Gastrocnemius medialis (tissue), 4 donors: ENCODE data around the gene FCRL2. TPM values are rescaled to one million over a fixed set of nuclear protein-coding genes. Genes with fewer than 3 reads are reported as not detected.

Source experiments
- ATAC-seq, 2 donors: fragments of 150-250 bp; one replicate each; pipeline ENCODE4 v1.9.1; 2016
- DNase-seq, 2 donors: peaks; one replicate each; pipeline ENCODE4 v3.0.0-alpha.2; 2019
- H3K27ac ChIP-seq, 4 donors: fragments of 200-600 bp; sonication (generic); 1 replicate in 1 of 4; 2 replicates in 3 of 4; pipeline ENCODE4 v1.5.1; 2016 to 2018; ENCODE audit warnings: mild to moderate bottlenecking in 2 of 4, moderate library complexity in 1 of 4
- H3K27me3 ChIP-seq, 3 donors: fragments of 200-600 bp; sonication (generic) in 2 of 3; 1 replicate in 1 of 3; 2 replicates in 2 of 3; pipeline versions ENCODE4 v1.5.1 to v1.6.0; 2016 to 2019; ENCODE audit warnings: mild to moderate bottlenecking in 1 of 3, moderate library complexity in 1 of 3
- H3K36me3 ChIP-seq, 2 donors: fragments of 200-600 bp; sonication (generic) in 1 of 2; one replicate each; pipeline ENCODE4 v1.5.1; 2017 to 2018
- H3K4me1 ChIP-seq, 2 donors: fragments of 200-600 bp; sonication (generic) in 1 of 2; one replicate each; pipeline ENCODE4 v1.5.1; 2016 to 2017; ENCODE audit warnings: mild to moderate bottlenecking in 2 of 2
- H3K4me3 ChIP-seq, 4 donors: fragments of 200-600 bp; sonication (generic) in 3 of 4; 1 replicate in 1 of 4; 2 replicates in 3 of 4; pipeline ENCODE4 v1.5.1; 2016 to 2019; ENCODE audit warnings: mild to moderate bottlenecking in 2 of 4
- H3K9me3 ChIP-seq, 3 donors: fragments of 200-600 bp; sonication (generic) in 2 of 3; 1 replicate in 1 of 3; 2 replicates in 2 of 3; pipeline ENCODE4 v1.5.1; 2016 to 2019
- POLR2A ChIP-seq, 2 donors: fragments of 450-650 bp; IDR thresholded peaks; one replicate each; pipeline ENCODE4 v1.6.1; 2017; ENCODE audit warnings: antibody characterized with exemption in 2 of 2, mild to moderate bottlenecking in 2 of 2, moderate library complexity in 2 of 2
- in situ Hi-C, 4 donors: fragments of 200-750 bp; cut with MboI; loops; one replicate each; pipeline versions ENCODE4 v1.15.0 to v1.8.0; 2017; ENCODE audit warnings: low sequenced_read_pairs in 4 of 4
- intact Hi-C: fragments of 100-400 bp; cut with DNase I; formaldehyde crosslinking; loops from one replicate; pipeline ENCODE4 v1.15.1; 2023; ENCODE audit warnings: low total_unique reads
- total RNA-seq, 4 donors: library from RNA; depleted of rRNA; stranded (reverse); fragments of >200 nt; gene quantifications; one replicate each; pipeline versions ENCODE4 v1.1.0 to v1.2.3, GENCODE V29; 2016
- TF ChIP-seq, protein P1 (sequence below), 5 experiments: fragments of 450-650 bp in 3 of 5; fragments of 200-600 bp in 2 of 5; sonication (generic) in 2 of 5; IDR thresholded peaks in 4 of 5; conservative IDR thresholded peaks in 1 of 5; 1 replicate in 4 of 5; 2 replicates in 1 of 5; pipeline ENCODE4 v1.5.1; 2016 to 2019; ENCODE audit warnings: antibody characterized with exemption in 5 of 5, mild to moderate bottlenecking in 3 of 5, moderate library complexity in 3 of 5

Gene FCRL2, protein sequence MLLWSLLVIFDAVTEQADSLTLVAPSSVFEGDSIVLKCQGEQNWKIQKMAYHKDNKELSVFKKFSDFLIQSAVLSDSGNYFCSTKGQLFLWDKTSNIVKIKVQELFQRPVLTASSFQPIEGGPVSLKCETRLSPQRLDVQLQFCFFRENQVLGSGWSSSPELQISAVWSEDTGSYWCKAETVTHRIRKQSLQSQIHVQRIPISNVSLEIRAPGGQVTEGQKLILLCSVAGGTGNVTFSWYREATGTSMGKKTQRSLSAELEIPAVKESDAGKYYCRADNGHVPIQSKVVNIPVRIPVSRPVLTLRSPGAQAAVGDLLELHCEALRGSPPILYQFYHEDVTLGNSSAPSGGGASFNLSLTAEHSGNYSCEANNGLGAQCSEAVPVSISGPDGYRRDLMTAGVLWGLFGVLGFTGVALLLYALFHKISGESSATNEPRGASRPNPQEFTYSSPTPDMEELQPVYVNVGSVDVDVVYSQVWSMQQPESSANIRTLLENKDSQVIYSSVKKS
- total RNA-seq, result under 1 TPM in 1 of 4 donors, not detected in 3; 0.19 TPM

DNA sequence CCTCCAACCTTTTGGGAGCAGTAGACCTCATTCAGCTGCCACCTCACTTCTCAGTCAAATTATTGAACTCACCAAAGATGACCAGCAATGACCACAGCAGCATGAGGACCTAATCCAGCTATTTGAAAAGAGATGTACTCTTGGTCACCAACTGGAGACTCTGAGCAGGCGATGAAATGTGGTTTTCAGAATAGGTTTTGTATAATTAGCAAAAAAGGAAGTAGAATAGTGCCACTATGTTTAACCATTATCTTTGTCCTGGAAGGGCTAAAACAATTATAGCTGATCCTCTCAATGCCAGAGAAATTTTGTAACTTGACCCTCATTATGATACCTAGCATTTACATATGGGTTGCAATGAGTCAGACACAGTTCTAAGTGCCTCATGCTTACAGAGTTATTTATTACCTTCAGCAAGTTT is at the start of gene FCRL2:
FCRL2 (minus strand) TSS at position 162 of the 421 bp plus-strand sequence; CDS start at position 103, 59 bp downstream.
- DNase-seq, result no peak
- Histone ChIP-seq H3K27me3 (no peaks in the 10 kb centered on the region), H3K4me1 (no peaks in the 10 kb centered on the region), H3K36me3 (no peaks in the 10 kb centered on the region), H3K4me3 (no peak within 1 kb of the TSS), H3K9me3 (no peaks in the 10 kb centered on the region), H3K27ac (no peak within 1 kb of the TSS)
- in situ Hi-C loops, result no loop called here
- ATAC-seq, result no peak
- TF ChIP-seq, protein P1, sequence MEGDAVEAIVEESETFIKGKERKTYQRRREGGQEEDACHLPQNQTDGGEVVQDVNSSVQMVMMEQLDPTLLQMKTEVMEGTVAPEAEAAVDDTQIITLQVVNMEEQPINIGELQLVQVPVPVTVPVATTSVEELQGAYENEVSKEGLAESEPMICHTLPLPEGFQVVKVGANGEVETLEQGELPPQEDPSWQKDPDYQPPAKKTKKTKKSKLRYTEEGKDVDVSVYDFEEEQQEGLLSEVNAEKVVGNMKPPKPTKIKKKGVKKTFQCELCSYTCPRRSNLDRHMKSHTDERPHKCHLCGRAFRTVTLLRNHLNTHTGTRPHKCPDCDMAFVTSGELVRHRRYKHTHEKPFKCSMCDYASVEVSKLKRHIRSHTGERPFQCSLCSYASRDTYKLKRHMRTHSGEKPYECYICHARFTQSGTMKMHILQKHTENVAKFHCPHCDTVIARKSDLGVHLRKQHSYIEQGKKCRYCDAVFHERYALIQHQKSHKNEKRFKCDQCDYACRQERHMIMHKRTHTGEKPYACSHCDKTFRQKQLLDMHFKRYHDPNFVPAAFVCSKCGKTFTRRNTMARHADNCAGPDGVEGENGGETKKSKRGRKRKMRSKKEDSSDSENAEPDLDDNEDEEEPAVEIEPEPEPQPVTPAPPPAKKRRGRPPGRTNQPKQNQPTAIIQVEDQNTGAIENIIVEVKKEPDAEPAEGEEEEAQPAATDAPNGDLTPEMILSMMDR (IDR thresholded peaks at IDR 0.05 in 4 of 5, conservative IDR thresholded peaks at IDR 0.05 in 1 of 5), result no peak
- TF ChIP-seq POLR2A (IDR thresholded peaks at IDR 0.05), result no peak
- intact Hi-C loops, result no loop called here

DNA sequence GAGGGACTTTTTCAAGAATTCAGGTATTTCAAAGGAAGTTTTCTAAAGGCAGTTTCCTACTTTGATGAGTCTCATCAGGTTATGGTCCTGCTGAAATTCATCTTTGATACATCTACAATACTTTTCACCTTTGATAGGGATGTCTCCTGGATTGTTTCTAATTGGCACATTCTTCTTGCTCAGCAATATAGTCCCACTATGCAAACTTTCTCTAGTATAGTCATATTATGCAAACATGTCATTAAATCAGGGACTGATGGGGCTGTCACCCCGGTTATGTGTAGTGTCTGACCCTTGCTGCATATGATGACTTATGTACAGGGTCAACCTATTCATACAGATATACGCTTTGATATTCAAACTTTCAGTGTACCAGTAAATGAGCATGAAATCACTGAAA is 43.4 kb upstream of the FCRL2 start:
- H3K27me3 ChIP-seq, result no peaks in the 10 kb centered on the region
- H3K4me1 ChIP-seq, result no peaks in the 10 kb centered on the region
- H3K27ac ChIP-seq, result no peak overlapping the region
- intact Hi-C loops (no loop called here), in situ Hi-C loops (no loop called here)
- H3K9me3 ChIP-seq, result no peaks in the 10 kb centered on the region
- no peak for ATAC-seq
- H3K36me3 ChIP-seq, result no peaks in the 10 kb centered on the region
- TF ChIP-seq, protein P1 (IDR thresholded peaks at IDR 0.05 in 4 of 5, conservative IDR thresholded peaks at IDR 0.05 in 1 of 5), result no peak
- TF ChIP-seq POLR2A (IDR thresholded peaks at IDR 0.05), result no peak
- DNase-seq, result no peak
- H3K4me3 ChIP-seq, result no peak overlapping the region

DNA sequence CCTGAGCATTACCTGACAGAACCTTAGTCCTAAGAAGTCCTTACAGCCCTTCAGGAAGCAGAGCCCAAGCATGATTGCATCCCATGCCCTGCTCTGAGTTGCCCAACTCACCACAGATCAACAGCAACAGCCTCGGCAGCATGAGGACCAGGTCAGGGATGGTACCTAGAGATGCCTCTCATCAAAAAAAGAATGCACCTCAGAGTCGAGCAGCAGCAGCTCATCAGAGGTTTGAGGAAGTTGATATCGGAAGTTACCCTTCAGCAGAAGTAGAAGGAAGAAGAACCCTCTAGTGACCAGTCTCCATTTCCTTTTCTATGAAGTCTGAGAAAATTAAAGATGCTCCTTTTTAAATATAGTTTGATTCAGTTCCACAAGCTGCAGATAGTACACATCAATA is 43.0 kb upstream of the FCRL2 start, which contains the start of gene FCRL1:
FCRL1 (minus strand) TSS at position 225 of the 400 bp plus-strand sequence; CDS start at position 142, 83 bp downstream.
- H3K36me3 ChIP-seq, result no peaks in the 10 kb centered on the region
- no peak for DNase-seq
- TF ChIP-seq POLR2A (IDR thresholded peaks at IDR 0.05), result no peak
- TF ChIP-seq, protein P1 (IDR thresholded peaks at IDR 0.05 in 4 of 5, conservative IDR thresholded peaks at IDR 0.05 in 1 of 5), result no peak
- no peaks in the 10 kb centered on the region for H3K27me3 ChIP-seq
- no peak within 1 kb of the TSS for H3K27ac ChIP-seq
- no peaks in the 10 kb centered on the region for H3K4me1 ChIP-seq
- no peaks in the 10 kb centered on the region for H3K9me3 ChIP-seq
- in situ Hi-C loops (no loop called here), intact Hi-C loops (no loop called here)
- H3K4me3 ChIP-seq, result no peak within 1 kb of the TSS
- no peak for ATAC-seq

DNA sequence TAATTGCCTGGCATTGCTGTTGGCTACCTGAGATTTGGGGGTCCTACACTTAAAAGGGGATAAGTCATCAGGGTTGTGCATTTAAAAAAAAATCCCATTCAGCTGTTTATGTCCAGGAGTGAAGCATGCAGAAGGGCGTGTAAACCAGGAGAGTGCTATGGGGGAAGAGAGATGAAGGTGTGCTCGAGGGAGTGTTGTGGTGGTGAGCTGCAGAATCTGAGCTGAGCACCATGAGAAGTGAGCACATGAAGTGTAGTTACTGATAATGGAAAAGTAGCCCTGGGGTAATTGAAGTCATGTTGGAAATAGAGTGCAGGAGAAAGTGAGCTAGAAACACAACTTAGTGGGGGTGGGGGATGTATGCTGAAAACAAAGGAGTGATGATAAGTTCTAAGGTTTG is 42.3 kb upstream of the FCRL2 start:
- DNase-seq (no peak), ATAC-seq (no peak)
- no peaks in the 10 kb centered on the region for H3K4me1 ChIP-seq
- no peak overlapping the region for H3K4me3 ChIP-seq
- H3K36me3 ChIP-seq, result no peaks in the 10 kb centered on the region
- H3K9me3 ChIP-seq, result no peaks in the 10 kb centered on the region
- intact Hi-C loops (no loop called here), in situ Hi-C loops (no loop called here)
- H3K27me3 ChIP-seq, result no peaks in the 10 kb centered on the region
- no peak overlapping the region for H3K27ac ChIP-seq
- TF ChIP-seq, protein P1 (IDR thresholded peaks at IDR 0.05 in 4 of 5, conservative IDR thresholded peaks at IDR 0.05 in 1 of 5), result no peak
- no peak for TF ChIP-seq POLR2A (IDR thresholded peaks at IDR 0.05)
